GM06990 (cell line): ENCODE results near the gene NCR2.

Experiments used
- DNase-seq: peaks from one replicate; pipeline ENCODE4 v3.0.0-alpha.2; 2011; ENCODE audit not compliant: insufficient read length; ENCODE audit errors: extremely low read depth
- H3K27me3 ChIP-seq: replicated peaks from 2 replicates; pipeline ENCODE4 v1.6.0; 2011; ENCODE audit warnings: low read length; ENCODE audit not compliant: control insufficient read depth, insufficient read depth
- H3K36me3 ChIP-seq: 2 replicates; pipeline ENCODE4 v1.5.1; 2011; ENCODE audit warnings: low read length; ENCODE audit not compliant: control insufficient read depth, insufficient read depth
- H3K4me3 ChIP-seq: replicated peaks from 2 replicates; pipeline ENCODE4 v1.5.1; 2011; ENCODE audit warnings: low read depth, mild to moderate bottlenecking, control low read depth, low read length
- CTCF ChIP-seq: IDR thresholded peaks from 2 replicates; pipeline ENCODE4 v1.5.1; 2011; ENCODE audit warnings: low read length, control low read depth, mild to moderate bottlenecking, inconsistent platforms; ENCODE audit not compliant: insufficient read depth, poor library complexity, severe bottlenecking

Gene NCR2

DNA sequence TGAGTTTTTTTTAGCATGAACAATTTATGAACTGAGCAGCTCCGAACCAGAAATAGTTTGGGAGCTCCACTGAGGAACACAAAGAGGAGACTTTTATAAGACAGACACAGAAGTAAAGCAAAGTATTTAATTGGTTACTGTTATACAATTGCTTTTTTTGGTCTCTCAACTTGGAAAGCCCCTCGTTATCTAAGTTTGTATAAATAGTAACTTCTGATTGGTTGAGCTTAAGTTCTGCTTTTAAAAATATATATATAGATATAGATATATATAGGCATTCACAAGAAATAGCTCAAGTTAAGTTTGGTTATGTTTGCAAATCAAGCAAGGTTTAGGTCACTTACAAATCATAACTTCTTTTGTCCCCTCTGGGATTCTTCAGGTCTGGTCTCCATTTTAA, 20.2 kb upstream of the NCR2 start:
- no peak for TF ChIP-seq CTCF
- DNase-seq, result no peak
- H3K4me3 ChIP-seq, result no peak overlapping the region
- H3K36me3 ChIP-seq, result no peaks in the 10 kb centered on the region
- no peaks in the 10 kb centered on the region for H3K27me3 ChIP-seq

- H3K36me3 ChIP-seq, result no peaks in the 10 kb centered on the region
- no peak for DNase-seq
- no peak for TF ChIP-seq CTCF
- H3K27me3 ChIP-seq, result no peaks in the 10 kb centered on the region
- no peak overlapping the region for H3K4me3 ChIP-seq
Measured at GRCh38 chr6:41315943-41316620, 19.3 kb upstream of the NCR2 start.

GRCh38 chr6:41318261-41318653, 17.2 kb upstream of the NCR2 start:
- no peak overlapping the region for H3K4me3 ChIP-seq
- no peak for DNase-seq

DNA sequence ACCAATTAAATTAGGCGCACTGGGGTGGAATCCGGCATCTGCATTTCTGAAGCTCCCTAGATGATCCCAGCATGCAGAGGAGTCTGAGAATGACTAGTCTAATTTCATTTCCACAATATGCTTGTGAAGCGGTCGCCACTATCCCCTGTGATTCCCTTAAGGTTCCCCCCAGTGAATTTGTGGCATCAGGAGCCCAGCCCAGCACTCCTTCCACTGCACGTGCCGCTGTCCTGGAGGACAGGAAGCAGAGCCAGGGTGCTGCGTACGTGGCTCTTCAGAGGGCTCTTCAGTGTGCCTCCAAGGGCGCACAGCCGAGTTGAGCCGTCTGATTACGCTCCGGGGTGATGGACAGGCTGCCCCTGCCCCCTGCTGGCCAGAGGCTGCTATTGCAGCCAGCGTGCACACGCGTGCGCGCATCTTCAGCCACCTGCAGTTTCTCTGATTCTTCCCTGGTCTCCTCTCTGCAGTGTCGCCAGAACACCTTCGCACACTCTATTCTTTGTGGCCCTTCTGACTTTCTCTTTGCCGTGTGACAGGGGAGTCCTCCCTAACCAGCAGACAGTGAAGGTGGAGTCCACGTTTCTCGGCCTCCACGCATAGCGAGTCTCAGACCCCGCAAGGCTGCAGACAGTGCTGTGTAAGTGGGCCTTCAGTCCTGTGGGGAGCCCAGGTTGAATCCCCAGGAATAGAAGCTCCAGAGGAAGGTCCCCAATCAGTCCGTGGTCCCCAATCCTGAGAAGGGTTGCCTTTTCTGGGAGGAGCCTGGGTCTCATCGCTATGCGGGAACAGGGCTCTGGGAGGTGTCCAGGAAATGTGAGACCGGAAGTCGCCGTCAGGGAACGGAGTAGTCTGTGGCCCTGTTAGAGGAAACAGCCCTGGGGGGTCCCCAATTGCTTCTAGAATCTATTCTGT, 16.5 kb upstream of the NCR2 start:
- H3K27me3 ChIP-seq, result no peaks in the 10 kb centered on the region
- peak; percentile 90 for DNase-seq

More at GRCh38 chr6:41318261-41318653, 17.2 kb upstream of the NCR2 start:
- H3K27me3 ChIP-seq, result no peaks in the 10 kb centered on the region
- no peak for TF ChIP-seq CTCF
- H3K36me3 ChIP-seq, result no peaks in the 10 kb centered on the region

GRCh38 chr6:41321183-41321582, 14.2 kb upstream of the NCR2 start:
- no peak overlapping the region for H3K4me3 ChIP-seq
- TF ChIP-seq CTCF, result no peak
- no peaks in the 10 kb centered on the region for H3K27me3 ChIP-seq
- DNase-seq, result no peak
- no peaks in the 10 kb centered on the region for H3K36me3 ChIP-seq

More for the DNA sequence above, 16.5 kb upstream of the NCR2 start:
- Histone ChIP-seq H3K4me3 (peak overlapping the region; percentile 38; the same call in 1 of the 2 replicates), H3K36me3 (no peaks in the 10 kb centered on the region)
- peak; percentile 99 for TF ChIP-seq CTCF
